Stimulated activated CD8-positive, alpha-beta memory T cell treated with anti-CD3 and anti-CD28 coated beads, Interleukin-12 subunit alpha, Interleukin-12 subunit beta, amount 100 ng/mL, for 1 hour (primary cell): ENCODE data around the gene ZFP69B.
"Not testable (repeated sequence)": the region's sequence is repeated elsewhere in the genome, so short reads cannot be mapped to it uniquely, and the experiment has no call there.

Experiments used
- DNase-seq: peaks from one replicate; pipeline ENCODE4 v3.0.0-alpha.2; 2020; ENCODE audit warnings: low read depth

Gene ZFP69B

GRCh38 chr1:40435876-40436275 is 14.4 kb upstream of the ZFP69B start:
- no peak for DNase-seq

GRCh38 chr1:40438391-40439015 is 11.8 kb upstream of the ZFP69B start:
- DNase-seq, result no peak

- no peak for DNase-seq
These were observed 11.0 kb upstream of the ZFP69B start for GRCh38 chr1:40439247-40439646.

- DNase-seq, result peak; percentile 67
These were observed 390 bp downstream of the ZFP69B start for GRCh38 chr1:40450495-40451237.

GRCh38 chr1:40451238-40451585 is 936 bp downstream of the ZFP69B start:
- DNase-seq, result no peak

- no peak for DNase-seq
These were observed 4.6 kb downstream of the ZFP69B start for GRCh38 chr1:40454873-40455272.

- no peak for DNase-seq
These were observed 12.8 kb downstream of the ZFP69B start for GRCh38 chr1:40462956-40463590.

GRCh38 chr1:40469327-40469726 is 19.1 kb downstream of the ZFP69B start:
- no peak for DNase-seq

GRCh38 chr1:40475268-40475667 is 25.0 kb downstream of the ZFP69B start:
- no peak for DNase-seq

GRCh38 chr1:40476924-40477677 is 26.8 kb downstream of the ZFP69B start, which contains the start of gene ZFP69:
Gene ZFP69, plus strand, starts transcription at chr1:40477290. Its CDS starts 2,072 bp downstream, at chr1:40479362.
- peak; percentile 50 for DNase-seq

GRCh38 chr1:40477678-40478053 is 27.4 kb downstream of the ZFP69B start:
- no peak for DNase-seq

- DNase-seq, result no peak
These were observed 28.0 kb downstream of the ZFP69B start for GRCh38 chr1:40478276-40478675.

- no peak for DNase-seq
These were observed 28.9 kb downstream of the ZFP69B start for GRCh38 chr1:40479156-40479555.

GRCh38 chr1:40495315-40495903 is 45.1 kb downstream of the ZFP69B start:
- DNase-seq, result no peak

- not testable (repeated sequence) for DNase-seq
These were observed 52.4 kb downstream of the ZFP69B start for GRCh38 chr1:40502651-40503050.

GRCh38 chr1:40507973-40508372 is 57.7 kb downstream of the ZFP69B start:
- DNase-seq, result no peak

- DNase-seq, result peak; percentile 71
These were observed 58.4 kb downstream of the ZFP69B start, which contains the start of gene EXO5 for GRCh38 chr1:40508375-40509341. Gene EXO5, plus strand, starts transcription at chr1:40508767. Its CDS starts 5,778 bp downstream, at chr1:40514545.
